Breast epithelium (tissue), 3 donors: Measurements from ENCODE around the gene LINGO4.

Experiments
- CTCF ChIP-seq, 3 donors: fragments of 450-650 bp; IDR thresholded peaks; one replicate each; pipeline ENCODE4 v1.5.1; 2016 to 2017; ENCODE audit warnings: antibody characterized with exemption in 3 of 3, mild to moderate bottlenecking in 3 of 3, moderate library complexity in 3 of 3
- POLR2A ChIP-seq: fragments of 450-650 bp; IDR thresholded peaks from one replicate; pipeline ENCODE4 v1.6.1; 2016; ENCODE audit warnings: antibody characterized with exemption, mild to moderate bottlenecking, moderate library complexity
- POLR2AphosphoS5 ChIP-seq, 3 donors: sonication (generic); formaldehyde crosslinking; IDR thresholded peaks; one replicate each; pipeline ENCODE4 v1.6.1; 2017; ENCODE audit warnings: antibody characterized with exemption in 3 of 3

- no peak for TF ChIP-seq CTCF (IDR thresholded peaks at IDR 0.05)
- TF ChIP-seq POLR2A: no peak
- TF ChIP-seq POLR2AphosphoS5 (IDR thresholded peaks at IDR 0.05): no peak
Observed at GRCh38 chr1:151849871-151850270, 44.7 kb upstream of the LINGO4 start.
